Breast epithelium (tissue), 4 donors: ENCODE data around the gene HIGD2A. TPM values are rescaled to one million over a fixed set of nuclear protein-coding genes. Genes with fewer than 3 reads are reported as not detected.

Experiments
- DNase-seq, 2 donors: peaks; one replicate each; pipeline ENCODE4 v3.0.0-alpha.2; 2019; ENCODE audit warnings: low spot score in 2 of 2
- H3K27ac ChIP-seq, 2 donors: fragments of 200-600 bp; sonication (generic) in 1 of 2; one replicate each; pipeline ENCODE4 v1.5.1; 2016 to 2019; ENCODE audit warnings: mild to moderate bottlenecking in 1 of 2
- H3K27me3 ChIP-seq, 2 donors: fragments of 200-600 bp; sonication (generic) in 1 of 2; one replicate each; pipeline versions ENCODE4 v1.5.1 to v1.6.0; 2017 to 2019; ENCODE audit warnings: control low read depth in 1 of 2, mild to moderate bottlenecking in 1 of 2
- H3K36me3 ChIP-seq: fragments of 200-600 bp; one replicate; pipeline ENCODE4 v1.5.1; 2019
- H3K4me1 ChIP-seq, 2 donors: fragments of 200-600 bp; sonication (generic); one replicate each; pipeline ENCODE4 v1.5.1; 2016 to 2019; ENCODE audit warnings: control low read depth in 1 of 2
- H3K4me3 ChIP-seq, 3 donors: fragments of 200-600 bp; sonication (generic); 1 replicate in 2 of 3; 2 replicates in 1 of 3; pipeline ENCODE4 v1.5.1; 2016 to 2019; ENCODE audit warnings: mild to moderate bottlenecking in 3 of 3, moderate library complexity in 2 of 3
- H3K9me3 ChIP-seq, 2 donors: fragments of 200-600 bp; sonication (generic) in 1 of 2; one replicate each; pipeline ENCODE4 v1.5.1; 2016 to 2019; ENCODE audit warnings: control low read depth in 1 of 2
- POLR2A ChIP-seq: fragments of 450-650 bp; IDR thresholded peaks from one replicate; pipeline ENCODE4 v1.6.1; 2016; ENCODE audit warnings: antibody characterized with exemption, mild to moderate bottlenecking, moderate library complexity
- POLR2AphosphoS5 ChIP-seq, 3 donors: sonication (generic); formaldehyde crosslinking; IDR thresholded peaks; one replicate each; pipeline ENCODE4 v1.6.1; 2017; ENCODE audit warnings: antibody characterized with exemption in 3 of 3
- intact Hi-C: fragments of 100-400 bp; cut with DNase I; formaldehyde crosslinking; loops from one replicate; pipeline ENCODE4 v1.15.1; 2023; ENCODE audit warnings: low total_unique reads
- total RNA-seq, 3 donors: library from RNA; depleted of rRNA; stranded (reverse); fragments of >200 nt; gene quantifications; one replicate each; pipeline ENCODE4 v1.1.0, GENCODE V29; 2016
- TF ChIP-seq, protein P1 (sequence below), 3 donors: fragments of 450-650 bp; IDR thresholded peaks; one replicate each; pipeline ENCODE4 v1.5.1; 2016 to 2017; ENCODE audit warnings: antibody characterized with exemption in 3 of 3, mild to moderate bottlenecking in 3 of 3, moderate library complexity in 3 of 3

Gene HIGD2A
- total RNA-seq, 3 donors from 2014 or later: 68.5 to 134 (median 80.2) TPM

DNA sequence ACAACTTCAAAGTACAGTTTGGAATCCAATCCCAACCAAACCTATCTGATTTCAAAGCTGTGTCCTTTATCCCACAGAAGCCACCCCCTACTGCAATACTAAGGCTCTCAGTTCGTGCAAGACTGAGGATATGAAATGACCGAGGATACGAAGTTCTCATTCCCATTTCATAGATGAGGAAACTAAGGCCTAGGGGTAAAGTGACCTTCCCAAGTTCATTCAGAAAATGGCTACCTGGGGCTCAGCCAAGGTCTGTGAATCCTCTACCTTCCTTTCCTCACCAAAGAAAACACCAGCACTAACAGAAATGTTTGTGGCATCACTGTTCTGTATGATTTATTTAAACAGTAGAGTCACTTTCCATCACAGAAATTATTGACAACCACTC is 32.4 kb upstream of the HIGD2A start:
- no peaks in the 10 kb centered on the region for H3K4me1 ChIP-seq
- no peaks in the 10 kb centered on the region for H3K36me3 ChIP-seq
- H3K27ac ChIP-seq: no peak overlapping the region
- intact Hi-C loops: no loop called here
- H3K9me3 ChIP-seq: no peaks in the 10 kb centered on the region
- TF ChIP-seq POLR2A (no peak), POLR2AphosphoS5 (IDR thresholded peaks at IDR 0.05) (no peak)
- TF ChIP-seq, protein P1, sequence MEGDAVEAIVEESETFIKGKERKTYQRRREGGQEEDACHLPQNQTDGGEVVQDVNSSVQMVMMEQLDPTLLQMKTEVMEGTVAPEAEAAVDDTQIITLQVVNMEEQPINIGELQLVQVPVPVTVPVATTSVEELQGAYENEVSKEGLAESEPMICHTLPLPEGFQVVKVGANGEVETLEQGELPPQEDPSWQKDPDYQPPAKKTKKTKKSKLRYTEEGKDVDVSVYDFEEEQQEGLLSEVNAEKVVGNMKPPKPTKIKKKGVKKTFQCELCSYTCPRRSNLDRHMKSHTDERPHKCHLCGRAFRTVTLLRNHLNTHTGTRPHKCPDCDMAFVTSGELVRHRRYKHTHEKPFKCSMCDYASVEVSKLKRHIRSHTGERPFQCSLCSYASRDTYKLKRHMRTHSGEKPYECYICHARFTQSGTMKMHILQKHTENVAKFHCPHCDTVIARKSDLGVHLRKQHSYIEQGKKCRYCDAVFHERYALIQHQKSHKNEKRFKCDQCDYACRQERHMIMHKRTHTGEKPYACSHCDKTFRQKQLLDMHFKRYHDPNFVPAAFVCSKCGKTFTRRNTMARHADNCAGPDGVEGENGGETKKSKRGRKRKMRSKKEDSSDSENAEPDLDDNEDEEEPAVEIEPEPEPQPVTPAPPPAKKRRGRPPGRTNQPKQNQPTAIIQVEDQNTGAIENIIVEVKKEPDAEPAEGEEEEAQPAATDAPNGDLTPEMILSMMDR (IDR thresholded peaks at IDR 0.05): no peak
- DNase-seq: no peak
- no peaks in the 10 kb centered on the region for H3K27me3 ChIP-seq
- no peak overlapping the region for H3K4me3 ChIP-seq

DNA sequence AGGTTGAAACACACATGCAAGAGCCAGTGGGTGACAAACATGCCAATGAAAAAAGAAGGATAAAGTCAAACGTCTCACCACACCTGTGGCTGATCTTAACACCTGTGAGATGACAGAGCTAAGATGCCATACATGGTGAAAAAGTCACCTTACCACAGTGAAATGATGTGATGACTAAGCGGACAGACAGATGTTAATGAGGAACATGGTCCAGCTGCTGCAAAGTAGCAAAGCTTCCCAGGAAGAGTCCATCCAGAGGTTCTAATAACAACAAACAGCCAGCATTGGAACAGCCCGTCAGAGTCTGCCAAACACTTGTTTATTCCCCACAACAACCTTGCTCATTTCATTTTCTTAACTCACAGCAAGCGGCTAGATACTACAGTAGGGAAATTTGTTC is 28.9 kb upstream of the HIGD2A start:
- Histone ChIP-seq H3K27ac (no peak overlapping the region), H3K9me3 (no peaks in the 10 kb centered on the region), H3K4me1 (no peaks in the 10 kb centered on the region), H3K36me3 (no peaks in the 10 kb centered on the region), H3K4me3 (no peak overlapping the region), H3K27me3 (no peaks in the 10 kb centered on the region)
- DNase-seq: no peak
- no peak for TF ChIP-seq POLR2AphosphoS5 (IDR thresholded peaks at IDR 0.05)
- TF ChIP-seq, protein P1 (IDR thresholded peaks at IDR 0.05): no peak
- no peak for TF ChIP-seq POLR2A
- intact Hi-C loops: no loop called here

GRCh38 chr5:176360894-176361436 is 27.6 kb upstream of the HIGD2A start:
- H3K27ac ChIP-seq: peak overlapping the region; percentile 78 to 79
- no peaks in the 10 kb centered on the region for H3K36me3 ChIP-seq
- H3K9me3 ChIP-seq: no peaks in the 10 kb centered on the region
- no peaks in the 10 kb centered on the region for H3K27me3 ChIP-seq
- intact Hi-C loops: no loop called here
- peak overlapping the region; percentile 83 to 97 (median 93) for H3K4me3 ChIP-seq
- H3K4me1 ChIP-seq: no peaks in the 10 kb centered on the region
- TF ChIP-seq, protein P1 (IDR thresholded peaks at IDR 0.05): no peak
- TF ChIP-seq POLR2A (no peak), POLR2AphosphoS5 (IDR thresholded peaks at IDR 0.05) (no peak)
- peak in 1 of 2 donors; percentile 19 for DNase-seq

DNA sequence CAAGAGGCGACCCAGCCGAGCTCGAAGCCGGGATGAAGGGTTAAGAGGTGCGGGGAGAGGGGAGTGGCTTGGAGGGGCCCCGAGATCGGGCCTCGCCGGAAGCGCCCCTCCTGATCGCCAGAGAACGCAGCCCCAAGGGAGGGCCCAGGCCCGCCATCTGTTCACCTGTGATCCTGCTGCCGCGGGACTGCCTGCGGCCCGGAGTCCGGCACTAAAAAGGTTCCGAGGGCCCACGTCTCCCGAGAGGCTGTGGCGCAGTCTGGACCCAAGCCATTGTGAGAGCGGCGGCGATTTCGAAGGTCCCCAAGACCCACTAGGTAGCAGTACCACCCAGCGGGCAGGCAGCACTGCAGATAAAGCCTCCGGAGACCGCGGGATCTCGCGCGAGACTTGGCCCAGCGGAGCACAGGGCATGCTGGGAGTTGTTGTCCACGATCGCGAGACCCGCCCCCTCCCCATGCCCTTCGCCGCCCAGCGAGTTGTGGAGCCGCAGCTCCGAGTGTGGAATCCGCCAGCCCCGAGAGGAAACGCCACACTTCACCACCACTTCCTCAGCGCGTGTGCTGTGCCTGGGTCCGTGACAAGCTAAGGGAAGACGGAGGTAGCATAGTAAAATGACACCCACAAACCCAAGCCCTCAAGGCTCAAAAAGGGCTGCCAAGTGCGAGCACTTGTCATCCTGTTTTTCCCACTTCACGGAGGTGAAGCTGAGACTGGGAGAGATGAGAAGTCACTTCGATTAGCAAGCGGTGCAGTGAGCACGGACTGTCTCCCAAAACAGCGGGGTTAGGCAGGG is 26.9 kb upstream of the HIGD2A start, which contains the start of gene KIAA1191:
KIAA1191 (minus strand) TSS at position 328 of the 796 bp plus-strand sequence. CDS start 2,256 bp downstream, outside the sequence.
- H3K36me3 ChIP-seq: no peaks in the 10 kb centered on the region
- no peaks in the 10 kb centered on the region for H3K4me1 ChIP-seq
- no peaks in the 10 kb centered on the region for H3K27me3 ChIP-seq
- H3K9me3 ChIP-seq: no peaks in the 10 kb centered on the region
- peak; percentile 87 to 92 for DNase-seq
- intact Hi-C loops: no loop called here
- peak within 1 kb of the TSS; percentile 83 to 97 (median 93) for H3K4me3 ChIP-seq
- TF ChIP-seq, protein P1 (IDR thresholded peaks at IDR 0.05): no peak
- peak; percentile 66 to 83 (median 75) for TF ChIP-seq POLR2AphosphoS5 (IDR thresholded peaks at IDR 0.05)
- TF ChIP-seq POLR2A: no peak
- peak within 1 kb of the TSS; percentile 78 to 79 for H3K27ac ChIP-seq

DNA sequence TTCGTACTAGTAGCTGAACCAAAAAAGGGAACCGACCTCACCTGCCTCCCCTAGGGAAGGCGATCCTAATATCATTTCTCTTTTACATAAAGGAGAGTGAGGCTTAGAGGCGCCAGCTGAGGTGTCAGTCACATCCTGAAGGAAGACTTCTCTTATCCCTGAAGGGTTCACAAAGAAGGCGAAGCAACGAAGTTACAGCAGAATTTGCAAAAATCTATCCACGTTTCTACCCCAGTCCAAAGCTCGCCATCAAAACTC is 26.4 kb upstream of the HIGD2A start:
- H3K9me3 ChIP-seq: no peaks in the 10 kb centered on the region
- DNase-seq: no peak
- intact Hi-C loops: no loop called here
- H3K27ac ChIP-seq: peak overlapping the region in 1 of 2 donors; percentile 79
- H3K4me3 ChIP-seq: peak overlapping the region; percentile 83 to 97 (median 93)
- H3K27me3 ChIP-seq: no peaks in the 10 kb centered on the region
- H3K36me3 ChIP-seq: no peaks in the 10 kb centered on the region
- TF ChIP-seq POLR2AphosphoS5 (IDR thresholded peaks at IDR 0.05) (no peak), POLR2A (no peak)
- no peaks in the 10 kb centered on the region for H3K4me1 ChIP-seq
